K562 (cell line): ENCODE measurements around the gene PHLDA3. TPM values are rescaled to one million over a fixed set of nuclear protein-coding genes. Genes with fewer than 3 reads are reported as not detected.

ENCODE experiments used
- ATAC-seq: fragments of 200-7000 bp; cut with Tn5 transposase; 3 replicates; pipeline ENCODE4 v1.9.1; 2020; ENCODE audit warnings: moderate library complexity
- BruUV-seq: library from RNA; stranded (reverse); fragments of 400-500 nt; replicated peaks from 2 replicates; lab custom pipeline; 2021; lab: Mats Ljungman, UMichigan
- CTCF ChIA-PET: fragments of 300-600 bp; formaldehyde crosslinking; extraction: SDS; loops from one replicate; lab custom pipeline; 2021; ENCODE audit warnings: low intra/inter-chr PET ratio; lab: Yijun Ruan, JAX
- POLR2A ChIA-PET: fragments of 300-600, 350-650 bp; sonication (Branson Sonifier 250); formaldehyde crosslinking; extraction: SDS; loops from one replicate; lab custom pipeline; 2021; ENCODE audit warnings: antibody characterized with exemption, inconsistent platforms; lab: Yijun Ruan, JAX
- DNase-seq, 4 experiments: peaks; one replicate each; pipeline versions ENCODE4 v3.0.0 to v3.0.0-alpha.2; 2011 to 2018; ENCODE audit warnings: low spot score in 3 of 4, mixed read lengths in 3 of 4; ENCODE audit errors: extremely low read depth in 1 of 4
- FAIRE-seq: peaks from 2 replicates; lab custom pipeline; 2011; peaks lifted over from hg19 to GRCh38; lab: Jason Lieb, UNC
- H2AFZ ChIP-seq: 2 replicates; pipeline ENCODE4 v1.6.0; 2011; ENCODE audit warnings: low read depth, low read length, control low read depth, inconsistent platforms
- H3K27ac ChIP-seq: fragments of 200-600 bp; 3 replicates; pipeline ENCODE4 v1.8.0; 2011; ENCODE audit warnings: low read depth, mild to moderate bottlenecking, control low read depth, inconsistent platforms, low read length, moderate library complexity, mixed read lengths; ENCODE audit errors: extremely low read depth
- H3K27me3 ChIP-seq, 2 experiments: fragments of 300-600 bp in 1 of 2; 2 replicates in 1 of 2; 3 replicates in 1 of 2; pipeline versions ENCODE4 v1.6.0 to v1.8.0; 2011; ENCODE audit warnings: inconsistent platforms in 2 of 2, low read length in 2 of 2, mild to moderate bottlenecking in 1 of 2, mixed read lengths in 1 of 2, moderate library complexity in 1 of 2; ENCODE audit not compliant: control insufficient read depth in 2 of 2, insufficient read depth in 2 of 2
- H3K36me3 ChIP-seq: fragments of 300-600 bp; 3 replicates; pipeline ENCODE4 v1.8.0; 2011; ENCODE audit warnings: mild to moderate bottlenecking, low read length, inconsistent platforms; ENCODE audit not compliant: control insufficient read depth, insufficient read depth
- H3K4me1 ChIP-seq, 2 experiments: fragments of 200-600 bp in 1 of 2; replicated peaks in 1 of 2; 2 replicates in 1 of 2; 3 replicates in 1 of 2; pipeline versions ENCODE4 v1.5.1 to v1.8.0; 2011; ENCODE audit warnings: inconsistent platforms in 2 of 2, low read length in 2 of 2, mild to moderate bottlenecking in 1 of 2, mixed read lengths in 1 of 2, moderate library complexity in 1 of 2; ENCODE audit not compliant: control insufficient read depth in 2 of 2, insufficient read depth in 2 of 2
- H3K4me2 ChIP-seq: 2 replicates; pipeline ENCODE4 v1.6.1; 2011; ENCODE audit warnings: low read length, control low read depth, inconsistent platforms, mixed read lengths; ENCODE audit not compliant: insufficient read depth
- H3K4me3 ChIP-seq: fragments of 200-600 bp; sonication (generic), shearing (Covaris generic); 2 replicates; pipeline ENCODE4 v1.5.1; 2016; ENCODE audit warnings: control low read depth, inconsistent platforms
- H3K79me2 ChIP-seq: fragments of 200-600 bp; 3 replicates; pipeline ENCODE4 v1.8.0; 2011; ENCODE audit warnings: low read length, inconsistent platforms; ENCODE audit not compliant: control insufficient read depth, insufficient read depth
- H3K9ac ChIP-seq, 2 experiments: 2 replicates each; pipeline versions ENCODE4 v1.6.0 to v1.6.1; 2011; ENCODE audit warnings: low read depth in 2 of 2, low read length in 2 of 2, control low read depth in 1 of 2, inconsistent platforms in 1 of 2, mild to moderate bottlenecking in 1 of 2, mixed read lengths in 1 of 2; ENCODE audit not compliant: insufficient read depth in 1 of 2
- H3K9me1 ChIP-seq: one replicate; pipeline ENCODE4 v1.6.0; 2011; ENCODE audit warnings: inconsistent platforms, mild to moderate bottlenecking, low read length, moderate library complexity; ENCODE audit not compliant: control insufficient read depth, insufficient read depth
- H3K9me3 ChIP-seq: replicated peaks from 2 replicates; pipeline ENCODE4 v1.5.1; 2011; ENCODE audit warnings: low read depth, low read length, inconsistent platforms; ENCODE audit not compliant: control insufficient read depth, insufficient read depth
- H4K20me1 ChIP-seq: replicated peaks from 2 replicates; pipeline ENCODE4 v1.6.1; 2011; ENCODE audit warnings: low read length, inconsistent platforms, mixed read lengths; ENCODE audit not compliant: control insufficient read depth, insufficient read depth
- FOXK2 ChIP-seq, 2 experiments: fragments of 450-650 bp; IDR thresholded peaks in 1 of 2; conservative IDR thresholded peaks in 1 of 2; 2 replicates each; pipeline ENCODE4 v1.6.1; 2016; ENCODE audit warnings: low read depth in 2 of 2, mild to moderate bottlenecking in 1 of 2
- HCFC1 ChIP-seq: IDR thresholded peaks from 2 replicates; pipeline ENCODE4 v1.6.1; 2012; ENCODE audit warnings: low read depth, low read length, improper control_type of control experiment
- KDM4B ChIP-seq, 2 experiments: fragments of 450-650 bp in 1 of 2; sonication (generic) in 1 of 2; IDR thresholded peaks; 2 replicates each; pipeline ENCODE4 v1.6.1; 2016 to 2017; ENCODE audit warnings: borderline replicate concordance in 2 of 2, antibody characterized with exemption in 1 of 2, low read depth in 1 of 2, mild to moderate bottlenecking in 1 of 2
- LCOR ChIP-seq: sonication (generic); formaldehyde crosslinking; IDR thresholded peaks from 2 replicates; pipeline ENCODE4 v1.8.0; 2022; ENCODE audit warnings: mild to moderate bottlenecking, missing genetic modification reagents
- NFRKB ChIP-seq: fragments of 450-650 bp; IDR thresholded peaks from 2 replicates; pipeline ENCODE4 v1.6.1; 2016; ENCODE audit warnings: low read depth
- PRDM10 ChIP-seq: fragments of 450-650 bp; IDR thresholded peaks from 2 replicates; pipeline ENCODE4 v1.6.1; 2018; ENCODE audit not compliant: partially characterized antibody
- PREB ChIP-seq: sonication (generic); formaldehyde crosslinking; IDR thresholded peaks from 2 replicates; pipeline ENCODE4 v1.8.1; 2023; ENCODE audit warnings: mild to moderate bottlenecking, missing genetic modification reagents
- RBM17 ChIP-seq: fragments of 200-400 bp; formaldehyde crosslinking; IDR thresholded peaks from 2 replicates; pipeline ENCODE4 v1.6.1; 2017; ENCODE audit warnings: low read depth, mild to moderate bottlenecking, low read length, borderline replicate concordance
- TCF7 ChIP-seq: sonication (generic); IDR thresholded peaks from 2 replicates; pipeline ENCODE4 v1.6.1; 2016; ENCODE audit warnings: antibody characterized with exemption, borderline replicate concordance
- ZNF12 ChIP-seq: sonication (generic); formaldehyde crosslinking; IDR thresholded peaks from 2 replicates; pipeline ENCODE4 v1.4.0; 2020; ENCODE audit warnings: mild to moderate bottlenecking, missing genetic modification reagents
- ZNF23 ChIP-seq: fragments of 250-450 bp; sonication (Bioruptor Pico); IDR thresholded peaks from 2 replicates; pipeline ENCODE4 v1.4.0; 2020; ENCODE audit warnings: mild to moderate bottlenecking
- ZNF445 ChIP-seq: fragments of 250-450 bp; sonication (Bioruptor Pico); IDR thresholded peaks from 2 replicates; pipeline ENCODE4 v1.4.0; 2020; ENCODE audit warnings: low read depth, mild to moderate bottlenecking, moderate library complexity
- ZNF512 ChIP-seq: IDR thresholded peaks from 2 replicates; pipeline ENCODE4 v1.6.1; 2016; ENCODE audit warnings: missing genetic modification characterization, missing compliant biosample characterization
- ZNF639 ChIP-seq, 2 experiments: fragments of 200-800 bp in 1 of 2; sonication (Bioruptor generic) in 1 of 2; sonication (generic) in 1 of 2; formaldehyde crosslinking in 1 of 2; IDR thresholded peaks in 1 of 2; conservative IDR thresholded peaks in 1 of 2; 2 replicates each; pipeline versions ENCODE4 v1.5.0 to v1.6.1; 2016 to 2020; ENCODE audit warnings: missing compliant biosample characterization in 1 of 2, missing genetic modification characterization in 1 of 2, missing genetic modification reagents in 1 of 2
- ZNF830 ChIP-seq: fragments of 250-450 bp; sonication (Bioruptor Pico); IDR thresholded peaks from 2 replicates; pipeline ENCODE4 v1.5.0; 2021; ENCODE audit warnings: mild to moderate bottlenecking
- WGBS: fragments of 100-300 bp; shearing (Covaris generic); methylation state at CpG from one replicate; pipeline ENCODE4 v1.1.6; 2016; ENCODE audit warnings: low coverage, mixed read lengths; ENCODE audit not compliant: insufficient coverage; ENCODE audit errors: missing lambda C conversion rate; 5-methylcytosine and 5-hydroxymethylcytosine counted together
- in situ Hi-C: fragments of 300-500 bp; cut with MboI; formaldehyde crosslinking; loops from 4 replicates; pipeline ENCODE4 v1.15.0; 2018; ENCODE audit warnings: inconsistent platforms, mixed read lengths
- intact Hi-C: fragments of 100-400 bp; cut with micrococcal nuclease; formaldehyde crosslinking; loops from 2 replicates; pipeline ENCODE4 v1.14.2; 2022
- polyA plus RNA-seq, 8 experiments: library from polyadenylated mRNA; depleted of rRNA in 4 of 8; stranded (reverse) in 5 of 8; unstranded in 3 of 8; fragments of >200 nt; fragmentation: Nextera tagmentation in 2 of 8; fragmentation: Illumina TruSeq in 1 of 8; extraction: Ambion mirVana in 2 of 8; extraction: Trizol in 1 of 8; gene quantifications; 2 replicates each; pipeline versions ENCODE4 v1.2.1 to v1.2.3, GENCODE V29; 2011 to 2014; ENCODE audit warnings: inconsistent platforms in 1 of 8, missing spikeins in 1 of 8
- total RNA-seq, 7 experiments: library from RNA; depleted of rRNA in 6 of 7; stranded (reverse); fragments of >200 nt in 6 of 7; fragmentation: Illumina TruSeq in 2 of 7; extraction: Trizol in 2 of 7; gene quantifications; 2 replicates each; pipeline versions ENCODE4 v1.2.1 to v1.2.3, GENCODE V29; 2011 to 2021; ENCODE audit warnings: low replicate concordance in 1 of 7

PHLDA3 gene
- total and polyA plus RNA-seq, 9 of the 15 experiments (the other 6 are each of a cell fraction or from before 2014, with no cell fraction given), result 0.11 to 0.27 TPM; not detected in 7

- Histone ChIP-seq H3K27ac (no peak overlapping the region), H3K4me2 (no peak overlapping the region)
- TF ChIP-seq LCOR (CRISPR knock-in tag) (no peak), KDM4B (IDR thresholded peaks at IDR 0.05; ENCODE audit: borderline replicate concordance in 2 of 2, low read depth in 1 of 2) (no peak), PREB (no peak), ZNF23 (no peak), ZNF830 (CRISPR knock-in tag) (no peak), TCF7 (no peak), ZNF639 (CRISPR knock-in tag; conservative IDR thresholded peaks at IDR 0.05 in 1 of 2, IDR thresholded peaks at IDR 0.05 in 1 of 2) (no peak), PRDM10 (no peak), ZNF445 (no peak), ZNF12 (CRISPR knock-in tag) (no peak), ZNF512 (tag) (no peak), NFRKB (no peak), RBM17 (no peak), HCFC1 (no peak), FOXK2 (conservative IDR thresholded peaks at IDR 0.05 in 1 of 2, IDR thresholded peaks at IDR 0.05 in 1 of 2; ENCODE audit: low read depth in 2 of 2) (no peak)
These were observed 47.9 kb downstream of the PHLDA3 start for GRCh38 chr1:201421041-201421440.

More at GRCh38 chr1:201421041-201421440, 47.9 kb downstream of the PHLDA3 start:
- ChIA-PET CTCF (no interaction called here), POLR2A (interaction anchor here (0.5 to 1.1 kb wide), 4 partner anchors 8 to 984 kb away, joined by 3 to 7 read pairs (median 4); no protein-coding TSS in a partner anchor)
- H3K4me3 ChIP-seq, result no peak overlapping the region
- no peaks in the 10 kb centered on the region for H3K9me3 ChIP-seq
- intact Hi-C loops (no loop called here), in situ Hi-C loops (no loop called here)
- no peaks in the 10 kb centered on the region for H3K79me2 ChIP-seq
- H3K9ac ChIP-seq, result no peak overlapping the region
- H3K9me1 ChIP-seq, result peaks cover 10% of the 10 kb centered on the region
- H3K27me3 ChIP-seq, result peaks cover 34 to 58% of the 10 kb centered on the region in 2 experiments; a peak in 4 of 5 replicates
- FAIRE-seq (no peak), ATAC-seq (no peak), DNase-seq (no peak)
- WGBS, result 1% methylated on average over 8 of the region's 8 CpGs
- peaks cover 5% of the 10 kb centered on the region; the same call in 1 of the 2 replicates for H4K20me1 ChIP-seq
- H3K4me1 ChIP-seq, result no peaks in the 10 kb centered on the region
- H3K36me3 ChIP-seq, result no peaks in the 10 kb centered on the region
- BruUV-seq, result no TSS peak
- no peak overlapping the region for H2AFZ ChIP-seq
